ENCODE data around the gene RNF212B.
"Not testable (repeated sequence)": the region's sequence is repeated elsewhere in the genome, so short reads cannot be mapped to it uniquely, and the experiment has no call there.

Gene RNF212B

DNA sequence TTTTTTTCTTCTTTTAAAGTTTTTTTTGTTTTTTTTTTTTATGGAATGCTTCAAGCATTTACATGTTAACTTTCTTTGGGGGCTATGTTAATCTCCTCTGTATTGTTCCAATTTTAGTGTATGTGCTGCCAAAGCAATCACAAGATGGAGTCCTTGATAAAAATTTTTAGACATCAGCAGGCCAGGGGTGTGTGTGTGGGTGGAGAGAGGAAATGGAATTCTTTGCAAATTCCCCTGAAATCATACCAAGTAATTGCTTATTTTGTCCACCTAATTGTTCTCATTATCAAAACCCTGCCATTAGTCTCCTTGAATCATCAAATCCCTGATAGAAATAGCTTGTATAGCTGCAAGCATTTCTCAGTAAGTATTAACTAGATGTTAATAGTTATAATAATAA lies 21.7 kb downstream of the RNF212B start:
- ChIA-PET CTCF (interaction anchor here (0.6 to 0.7 kb wide), 2 partner anchors 37 to 67 kb away, joined by 3 read pairs; no protein-coding TSS in a partner anchor), POLR2A (ENCODE audit: low non-redundant PET) (interaction anchor here (0.5 kb wide), 1 partner anchor 38 kb away, joined by 3 read pairs; no protein-coding TSS in a partner anchor)
- H3K27ac ChIP-seq: no peak overlapping the region
- no peak for TF ChIP-seq CTCF (conservative IDR thresholded peaks at IDR 0.05; ENCODE audit: low read depth)
- DNase-seq (ENCODE audit: low spot score): no peak

DNA sequence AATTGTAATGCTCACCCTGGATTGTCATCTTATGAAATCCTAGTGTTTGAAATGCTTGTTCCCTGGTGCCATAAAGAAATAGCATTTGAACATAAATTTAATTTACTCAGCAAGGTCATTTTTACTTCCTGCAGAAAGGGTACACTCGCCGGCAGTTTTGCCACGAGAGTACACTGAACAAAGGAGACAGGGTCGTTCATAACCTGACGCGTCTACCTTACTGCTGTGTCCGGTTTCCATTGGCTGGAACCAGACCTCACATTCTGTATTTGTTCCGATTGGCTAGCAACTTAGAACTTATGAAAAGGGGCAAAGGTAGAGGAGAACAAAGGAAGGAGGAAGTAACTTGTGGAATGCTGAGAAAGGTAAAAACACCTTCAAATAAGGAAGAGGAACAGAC lies 23.1 kb downstream of the RNF212B start:
- POLR2A ChIA-PET (ENCODE audit: low non-redundant PET); H3K27ac ChIP-seq; DNase-seq (ENCODE audit: low spot score); CTCF ChIA-PET: not testable (repeated sequence)

GRCh38 chr14:23269193-23269592 lies 31.5 kb downstream of the RNF212B start:
- no peak overlapping the region for H3K27ac ChIP-seq
- TF ChIP-seq CTCF (conservative IDR thresholded peaks at IDR 0.05; ENCODE audit: low read depth): no peak
- ChIA-PET CTCF (interaction anchor here (1.2 kb wide), 1 partner anchor 32 kb away, joined by 3 read pairs; no protein-coding TSS in a partner anchor), POLR2A (ENCODE audit: low non-redundant PET) (interaction anchor here (1.1 kb wide), 1 partner anchor 13 kb away, joined by 3 read pairs; no protein-coding TSS in a partner anchor)
- DNase-seq (ENCODE audit: low spot score): no peak

GRCh38 chr14:23275412-23275811 lies 37.7 kb downstream of the RNF212B start:
- no peak overlapping the region for H3K27ac ChIP-seq
- POLR2A ChIA-PET (ENCODE audit: low non-redundant PET): interaction anchor here (1.0 to 1.2 kb wide), 2 partner anchors 11 to 14 kb away, joined by 3 read pairs; no protein-coding TSS in a partner anchor
- no peak for TF ChIP-seq CTCF (conservative IDR thresholded peaks at IDR 0.05; ENCODE audit: low read depth)
- DNase-seq (ENCODE audit: low spot score): no peak
- CTCF ChIA-PET: no interaction called here

GRCh38 chr14:23277189-23277588 lies 39.5 kb downstream of the RNF212B start:
- no peak overlapping the region for H3K27ac ChIP-seq
- ChIA-PET POLR2A (ENCODE audit: low non-redundant PET) (no interaction called here), CTCF (interaction anchor here (0.6 kb wide), 1 partner anchor 1109 kb away, joined by 6 read pairs; no protein-coding TSS in a partner anchor)
- TF ChIP-seq CTCF (conservative IDR thresholded peaks at IDR 0.05; ENCODE audit: low read depth): no peak
- DNase-seq (ENCODE audit: low spot score): no peak

DNA sequence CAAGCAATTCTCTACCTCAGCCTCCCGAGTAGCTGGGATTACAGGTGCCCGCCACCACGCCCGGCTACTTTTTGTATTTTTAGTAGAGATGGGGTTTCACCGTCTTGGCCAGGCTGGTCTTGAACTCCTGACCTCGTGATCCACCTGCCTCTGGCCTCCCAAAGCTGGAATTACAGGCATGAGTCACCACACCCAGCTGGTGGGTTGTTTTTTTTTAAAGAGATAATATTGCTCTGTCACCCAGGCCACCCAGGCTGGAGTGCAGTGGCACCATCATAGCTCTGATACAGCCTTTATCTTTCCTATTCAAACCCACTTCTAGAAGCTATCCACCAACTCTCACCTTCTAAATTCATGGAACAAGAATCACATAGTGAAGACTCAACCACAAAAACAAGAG lies 40.2 kb downstream of the RNF212B start:
- CTCF ChIA-PET: interaction anchor here (0.6 kb wide), 1 partner anchor 76 kb away, joined by 4 read pairs; no protein-coding TSS in a partner anchor
- H3K27ac ChIP-seq; DNase-seq (ENCODE audit: low spot score); POLR2A ChIA-PET (ENCODE audit: low non-redundant PET): not testable (repeated sequence)

GRCh38 chr14:23281247-23281646 lies 43.5 kb downstream of the RNF212B start:
- TF ChIP-seq CTCF (conservative IDR thresholded peaks at IDR 0.05; ENCODE audit: low read depth): no peak

More at GRCh38 chr14:23281247-23281646, 43.5 kb downstream of the RNF212B start:
- no peak overlapping the region for H3K27ac ChIP-seq
- no peak for DNase-seq (ENCODE audit: low spot score)
- ChIA-PET POLR2A (ENCODE audit: low non-redundant PET) (no interaction called here), CTCF (no interaction called here)

Data from RWPE1 (cell line).